Right renal cortex interstitium (tissue), 3 donors: ENCODE results near the gene TSPYL6. TPM values are rescaled to one million over a fixed set of nuclear protein-coding genes. Genes with fewer than 3 reads are reported as not detected.

ENCODE experiments used
- DNase-seq, 3 donors: peaks; one replicate each; pipeline ENCODE4 v3.0.0-alpha.2; 2013; ENCODE audit warnings: low read depth in 3 of 3, low spot score in 2 of 3
- polyA plus RNA-seq, 3 donors: library from polyadenylated mRNA; unstranded; fragments of 120-200 nt; gene quantifications; one replicate each; pipeline ENCODE4 v1.2.1, GENCODE V29; 2013; ENCODE audit not compliant: insufficient read length in 3 of 3

TSPYL6 gene
- polyA plus RNA-seq, 3 donors = 0.06 TPM; not detected in 2

DNA sequence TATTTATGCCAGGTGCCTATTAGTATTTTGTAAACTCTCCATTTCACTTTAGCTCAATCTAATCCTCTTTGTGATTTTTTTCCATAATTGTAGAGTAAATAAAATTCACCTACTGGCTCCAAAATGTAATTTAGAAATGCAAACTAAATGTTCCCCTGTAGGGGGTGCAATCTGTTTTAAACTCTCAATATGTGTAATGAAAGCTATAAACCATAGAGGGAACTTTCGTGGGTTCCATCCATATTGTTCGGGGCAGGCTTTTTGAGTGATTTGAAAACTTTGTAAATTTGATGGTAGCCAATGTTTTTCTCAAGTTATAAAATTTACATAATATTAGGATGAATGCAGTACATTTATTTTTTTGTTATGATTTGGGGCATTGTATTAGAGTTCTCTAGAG, 49.4 kb downstream of the TSPYL6 start:
- no peak for DNase-seq

DNA sequence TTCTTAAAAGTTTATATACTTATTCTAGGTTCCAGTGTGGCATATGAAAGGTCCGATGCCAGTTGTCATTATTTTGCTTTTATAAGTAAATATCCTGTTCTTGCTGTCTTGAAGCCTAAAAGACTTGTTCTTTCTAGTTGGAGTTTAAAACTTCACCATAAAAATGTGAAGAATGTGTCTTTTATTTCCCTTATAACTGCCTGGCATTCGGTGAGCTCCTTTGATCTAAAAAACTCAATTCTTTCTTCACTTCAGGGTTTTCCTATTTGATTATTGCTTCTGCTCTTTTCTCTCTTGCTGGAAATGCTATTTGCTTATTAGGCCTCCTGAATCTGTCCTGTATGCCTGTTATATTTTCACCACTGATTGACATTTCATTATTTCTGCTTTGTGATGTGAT, 51.6 kb downstream of the TSPYL6 start:
- DNase-seq = no peak

Other genes starting within 250 kb of the TSPYL6 start
- 10 to 100 TPM; 16.1 to 23.9 (median 21.8) TPM for gene ACYP2, start 140.6 kb downstream of the TSPYL6 start, polyA plus RNA-seq
- gene SPTBN1, start 200.1 kb upstream of the TSPYL6 start, polyA plus RNA-seq = 100 to 1,000 TPM; 222 to 230 (median 225) TPM